A673 (cell line): ENCODE data around the gene PELI1.
"Not testable (repeated sequence)": the region's sequence is repeated elsewhere in the genome, so short reads cannot be mapped to it uniquely, and the experiment has no call there.

Experiments
- CTCF ChIP-seq: fragments of 300-800, 200-600 bp; sonication (generic); conservative IDR thresholded peaks from 2 replicates; pipeline ENCODE4 v1.5.1; 2017; ENCODE audit warnings: low read depth, mild to moderate bottlenecking, antibody characterized with exemption, low read length, moderate library complexity, mixed read lengths
- EZH2 ChIP-seq: fragments of 200-600 bp; sonication (generic); IDR thresholded peaks from 2 replicates; pipeline ENCODE4 v1.6.1; 2017; ENCODE audit warnings: borderline replicate concordance, low read depth, mild to moderate bottlenecking, mixed read lengths, antibody characterized with exemption, low read length; ENCODE audit not compliant: poor library complexity, severe bottlenecking

DNA sequence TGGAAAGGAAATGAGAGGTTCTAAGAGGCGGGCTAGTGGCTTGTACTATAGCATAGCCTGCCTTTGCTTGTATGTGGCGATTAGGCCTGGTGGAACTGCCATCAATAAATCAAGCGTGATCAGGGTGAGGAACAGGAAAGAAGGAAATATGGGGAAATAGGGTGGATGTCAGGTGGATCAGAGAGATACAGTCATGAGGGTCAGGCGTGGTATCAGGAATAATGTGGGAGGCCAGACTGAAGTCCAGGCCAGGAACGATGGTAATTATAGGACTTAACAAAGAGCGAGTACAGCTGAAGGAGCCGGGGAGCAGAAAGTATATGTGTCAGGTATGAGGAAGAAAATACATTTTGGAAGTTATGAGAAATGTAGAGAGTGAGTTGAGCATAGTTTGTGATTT is 67.4 kb downstream of the PELI1 start:
- TF ChIP-seq EZH2, CTCF: not testable (repeated sequence)
